ENCODE measurements around the gene DNAH2.
"Not testable (repeated sequence)": the region's sequence is repeated elsewhere in the genome, so short reads cannot be mapped to it uniquely, and the experiment has no call there.

The DNAH2 gene

DNA sequence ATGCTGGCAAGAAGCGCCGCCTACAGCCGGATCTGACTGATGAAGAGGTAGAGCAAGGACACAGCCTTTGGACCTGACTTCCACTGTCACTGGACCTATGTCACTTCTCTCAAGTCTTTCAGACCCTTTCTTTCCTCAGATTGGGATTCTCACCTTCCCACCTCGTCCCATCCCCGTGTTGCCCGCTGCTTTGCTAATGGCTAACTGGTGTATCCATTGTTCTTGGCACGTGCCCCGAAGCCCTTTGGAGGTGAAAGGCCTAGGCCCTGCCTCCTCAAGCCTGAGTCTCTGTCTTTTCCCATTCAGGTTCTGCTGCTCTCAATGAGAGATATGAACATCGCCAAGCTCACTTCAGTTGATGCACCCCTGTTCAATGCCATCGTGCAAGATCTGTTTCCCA is 63.2 kb downstream of the DNAH2 start:
- no peak for DNase-seq

DNA sequence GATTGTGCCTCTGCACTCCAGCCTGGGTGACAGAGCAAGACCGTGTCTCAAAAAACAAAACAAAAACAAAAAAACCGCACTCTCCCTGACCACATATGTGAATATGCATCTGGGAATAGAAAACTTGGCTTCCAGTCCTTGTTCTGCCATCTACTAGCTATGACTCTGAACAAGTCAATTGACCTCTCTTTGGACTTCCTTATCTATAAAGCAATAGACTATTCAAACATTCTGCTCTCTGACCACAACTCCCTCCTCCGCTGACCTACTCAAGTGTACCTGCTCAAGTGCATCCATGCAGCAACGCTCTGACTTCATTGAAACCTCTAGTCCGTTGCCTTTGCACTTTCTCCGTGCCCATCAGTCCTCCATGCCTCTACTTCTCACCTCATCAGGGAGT is 63.9 kb downstream of the DNAH2 start:
- no peak for DNase-seq

DNA sequence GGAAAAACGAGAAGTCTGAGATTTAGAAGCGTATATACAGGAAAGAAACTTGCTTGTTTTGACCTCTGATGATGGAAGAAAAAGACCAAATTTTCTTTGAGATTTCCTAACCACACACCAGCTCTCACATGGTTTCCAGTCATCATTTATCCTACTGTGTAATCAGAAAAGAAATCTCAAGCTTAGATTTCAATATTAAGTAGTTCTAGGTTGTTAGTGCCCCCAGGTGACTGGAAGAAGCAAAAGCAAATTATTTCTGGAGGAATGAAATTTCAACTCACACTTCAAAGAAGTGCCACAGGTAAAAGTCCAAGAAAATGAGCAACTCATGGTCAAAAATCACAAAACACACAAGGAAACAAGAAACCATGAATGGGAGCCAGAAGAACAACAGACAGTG is 64.7 kb downstream of the DNAH2 start:
- no peak for DNase-seq

DNA sequence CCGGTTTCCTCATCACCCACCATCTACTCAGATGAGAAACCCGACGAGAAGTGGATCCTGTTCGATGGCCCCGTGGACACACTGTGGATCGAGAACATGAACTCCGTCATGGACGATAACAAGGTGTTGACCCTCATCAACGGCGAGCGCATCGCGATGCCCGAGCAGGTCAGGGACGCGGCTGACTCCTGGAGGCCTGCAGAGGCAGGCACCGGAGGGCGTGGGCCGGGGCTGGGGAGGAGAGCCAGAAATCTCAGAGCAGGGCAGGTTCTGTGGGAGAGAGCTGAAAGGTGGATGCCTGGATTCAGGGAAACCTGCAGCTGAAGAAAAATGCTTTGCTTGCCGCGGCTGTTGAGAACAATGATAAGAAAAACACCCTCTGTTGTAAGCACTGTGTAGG is 69.3 kb downstream of the DNAH2 start:
- DNase-seq: no peak

DNA sequence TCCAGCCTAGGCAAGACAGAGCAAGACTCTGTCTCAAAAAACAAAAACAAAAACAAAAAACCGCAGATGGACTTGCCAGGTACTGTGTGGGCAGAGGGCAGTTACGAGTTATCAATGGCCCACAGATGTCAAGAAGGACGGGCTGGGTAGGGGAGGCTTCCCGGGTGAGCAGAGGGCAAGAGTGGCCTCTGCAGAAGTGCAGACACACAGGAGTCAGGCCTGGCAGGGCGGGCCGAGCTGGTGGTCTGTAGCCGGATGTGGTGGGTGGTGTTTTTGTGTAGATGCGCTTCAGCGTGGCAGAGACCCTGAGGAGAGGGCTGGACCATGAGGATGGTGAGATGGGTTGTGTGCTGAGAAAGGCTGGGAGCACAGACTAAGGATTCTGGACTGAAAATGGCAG is 71.6 kb downstream of the DNAH2 start:
- DNase-seq: no peak

DNA sequence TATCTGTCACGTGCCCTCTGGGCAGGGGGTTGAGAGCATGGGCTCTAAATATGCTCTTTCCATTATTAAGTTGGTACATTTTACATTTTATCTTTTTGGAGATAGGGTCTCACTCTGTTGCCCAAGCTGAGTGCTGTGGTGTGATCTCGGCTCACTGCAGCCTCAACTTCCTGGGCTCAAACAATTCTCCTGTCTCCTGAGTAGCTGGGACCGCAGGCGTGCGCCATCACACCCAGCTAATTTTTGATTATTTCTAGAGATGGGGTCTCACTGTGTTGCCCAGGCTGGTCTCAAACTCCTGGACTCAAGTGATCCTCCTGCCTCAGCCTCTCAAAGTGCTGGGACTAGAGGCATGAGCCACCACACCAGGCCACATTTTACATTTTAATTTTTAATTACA is 72.6 kb downstream of the DNAH2 start:
- no peak for DNase-seq

DNA sequence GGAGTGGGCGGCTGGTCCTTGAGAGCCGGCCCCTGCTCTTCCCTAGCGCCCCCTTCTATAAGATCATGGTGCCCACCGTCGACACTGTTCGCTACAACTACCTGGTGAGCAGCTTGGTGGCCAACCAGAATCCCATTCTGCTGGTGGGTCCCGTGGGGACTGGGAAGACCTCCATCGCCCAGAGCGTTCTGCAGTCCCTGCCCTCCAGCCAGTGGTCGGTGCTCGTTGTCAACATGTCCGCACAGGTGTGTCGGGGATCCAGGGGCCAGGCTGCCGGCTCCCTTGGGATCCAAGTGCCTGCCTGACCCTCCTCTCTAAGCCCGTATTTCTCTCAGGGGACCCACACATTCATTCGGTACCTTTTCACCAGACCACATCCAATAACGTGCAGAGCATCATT is 75.1 kb downstream of the DNAH2 start:
- no peak for DNase-seq

GRCh38 chr17:7794075-7794663 is 76.6 kb downstream of the DNAH2 start:
- no peak for DNase-seq

- no peak for DNase-seq
Measured at GRCh38 chr17:7797976-7798375, 80.4 kb downstream of the DNAH2 start.

- DNase-seq: no peak
Measured at GRCh38 chr17:7798839-7799238, 81.3 kb downstream of the DNAH2 start.

DNA sequence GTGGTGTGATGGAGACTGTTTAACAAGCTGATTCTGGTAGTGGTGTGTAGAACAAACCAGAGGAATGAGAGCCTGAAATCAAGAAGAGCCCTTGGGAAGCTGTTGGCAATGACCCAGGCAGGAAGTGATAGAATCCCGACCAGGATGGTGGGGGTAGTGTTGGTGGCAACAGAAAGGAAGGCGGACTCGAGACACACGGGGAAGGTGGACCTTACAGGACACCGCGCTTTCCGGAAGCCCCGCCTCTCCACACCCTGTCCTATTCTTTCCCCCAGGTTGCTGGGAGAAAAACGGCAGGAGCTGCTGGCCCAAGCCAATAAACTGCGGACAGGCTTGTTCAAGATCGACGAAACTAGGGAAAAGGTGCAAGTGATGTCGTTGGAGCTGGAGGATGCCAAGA is 86.4 kb downstream of the DNAH2 start:
- no peak for DNase-seq

- no peak for DNase-seq
Measured at GRCh38 chr17:7806587-7806986, 89.0 kb downstream of the DNAH2 start.

DNA sequence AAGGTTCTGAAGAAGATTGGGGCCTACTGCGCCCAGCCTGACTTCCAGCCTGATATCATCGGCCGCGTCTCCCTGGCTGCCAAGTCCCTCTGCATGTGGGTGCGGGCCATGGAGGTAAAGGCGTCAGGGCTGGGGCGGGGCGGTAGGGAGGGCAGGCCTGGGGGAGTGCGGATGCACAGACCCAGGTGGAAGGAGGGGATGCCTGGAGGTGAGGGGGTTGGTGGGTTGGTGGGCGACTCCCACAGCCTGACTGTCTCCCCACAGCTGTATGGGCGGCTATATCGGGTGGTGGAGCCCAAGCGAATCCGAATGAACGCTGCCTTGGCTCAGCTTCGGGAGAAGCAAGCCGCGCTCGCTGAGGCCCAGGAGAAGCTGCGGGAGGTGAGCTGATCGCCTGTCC is 89.7 kb downstream of the DNAH2 start:
- DNase-seq: no peak

GRCh38 chr17:7809086-7809790 is 91.7 kb downstream of the DNAH2 start:
- DNase-seq: no peak

DNA sequence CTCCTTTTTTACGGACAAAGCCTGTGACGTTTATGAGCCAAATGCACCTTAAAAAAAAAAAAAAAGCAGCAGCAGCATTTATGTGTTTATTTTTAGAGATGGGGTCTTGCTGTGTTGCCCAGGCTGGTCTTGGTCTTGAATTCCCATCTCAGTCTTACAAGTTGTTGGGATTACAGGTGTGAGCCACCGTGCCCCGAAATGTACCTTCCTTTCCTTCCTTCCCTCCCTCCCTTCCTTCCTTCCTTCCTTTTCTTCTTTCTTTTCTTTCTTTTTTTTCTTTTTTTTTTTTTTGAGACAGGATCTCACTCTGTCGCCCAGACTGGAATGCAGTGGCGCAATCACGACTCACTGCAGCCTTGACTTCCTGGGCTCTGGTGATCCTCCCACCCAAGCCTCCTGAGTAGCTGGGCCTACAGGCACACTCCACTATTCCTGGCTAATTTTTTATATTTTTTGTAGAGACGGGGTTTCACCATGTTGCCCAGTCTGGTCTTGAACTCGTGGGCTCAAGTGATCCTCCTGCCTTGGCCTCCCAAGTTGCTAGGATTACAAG is 92.3 kb downstream of the DNAH2 start:
- DNase-seq: not testable (repeated sequence)

- no peak for DNase-seq
Measured at GRCh38 chr17:7811251-7811650, 93.7 kb downstream of the DNAH2 start.

- DNase-seq: no peak
Measured at GRCh38 chr17:7814969-7815368, 97.4 kb downstream of the DNAH2 start.

- DNase-seq: no peak
Measured at GRCh38 chr17:7816926-7817642, 99.5 kb downstream of the DNAH2 start.

- no peak for DNase-seq
Measured at GRCh38 chr17:7817643-7817964, 100.1 kb downstream of the DNAH2 start.

GRCh38 chr17:7818026-7818425 is 100.5 kb downstream of the DNAH2 start:
- no peak for DNase-seq

DNA sequence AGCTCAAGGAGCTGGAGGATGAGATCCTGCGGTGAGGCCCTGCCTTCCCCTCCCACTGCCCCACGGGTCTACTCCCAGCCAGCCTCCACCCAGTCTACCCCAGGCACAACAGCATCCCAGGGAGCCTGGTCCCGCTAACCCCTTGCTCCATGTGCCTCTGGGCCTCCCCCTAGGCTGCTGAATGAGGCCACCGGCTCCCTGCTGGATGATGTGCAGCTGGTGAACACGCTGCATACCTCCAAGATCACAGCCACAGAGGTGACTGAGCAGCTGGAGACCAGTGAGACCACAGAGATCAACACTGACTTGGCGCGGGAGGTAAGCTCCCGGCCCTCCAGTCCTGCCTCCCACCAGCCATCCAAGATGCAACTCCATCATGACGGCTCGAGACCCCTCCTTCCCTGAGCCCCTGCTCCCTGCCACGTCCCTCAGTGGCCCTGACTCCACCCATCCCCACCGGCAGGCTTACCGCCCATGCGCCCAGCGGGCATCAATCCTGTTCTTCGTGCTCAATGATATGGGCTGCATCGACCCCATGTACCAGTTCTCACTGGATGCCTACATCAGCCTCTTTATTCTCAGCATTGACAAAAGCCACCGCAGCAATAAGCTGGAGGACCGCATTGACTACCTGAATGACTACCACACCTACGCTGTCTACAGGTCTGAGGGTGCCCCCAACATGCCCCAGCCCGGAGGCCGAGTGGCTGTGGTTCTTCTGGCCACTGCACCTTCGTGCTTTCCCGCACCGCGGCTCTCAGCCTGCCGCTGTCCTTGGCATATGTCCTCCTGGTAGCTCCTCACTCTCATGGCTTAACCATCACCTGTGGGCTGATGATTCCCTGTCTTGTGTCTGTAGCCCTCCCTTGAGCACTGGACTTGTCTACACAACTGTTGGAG is 101.5 kb downstream of the DNAH2 start:
- no peak for DNase-seq

- no peak for DNase-seq
Measured at GRCh38 chr17:7820231-7820630, 102.7 kb downstream of the DNAH2 start.

- no peak for DNase-seq
Measured at GRCh38 chr17:7822126-7822525, 104.6 kb downstream of the DNAH2 start.
